GM19467 (cell line): ENCODE data around the gene RPS13.
A peak's percentile ranks its signal among the peaks of the same experiment; 100 is the strongest.
"Not testable (repeated sequence)": the region's sequence is repeated elsewhere in the genome, so short reads cannot be mapped to it uniquely, and the experiment has no call there.

Experiments
- ATAC-seq: cut with Tn5 transposase; IDR thresholded peaks from one replicate; pipeline ENCODE4 v1.9.1; 2021; ENCODE audit warnings: mild to moderate bottlenecking, moderate library complexity; ENCODE audit not compliant: unreplicated experiment

The RPS13 gene

GRCh38 chr11:17077520-17078401 lies at the start of gene RPS13:
TSS of gene RPS13 (minus strand) at chr11:17077667. CDS start at chr11:17077641, 26 bp downstream.
- peak; percentile 97 for ATAC-seq

- ATAC-seq = no peak
Observed at GRCh38 chr11:17121981-17122380, 44.5 kb upstream of the RPS13 start.

- no peak for ATAC-seq
Observed at GRCh38 chr11:17117262-17117661, 39.8 kb upstream of the RPS13 start.

- no peak for ATAC-seq
Observed at GRCh38 chr11:17116117-17116516, 38.6 kb upstream of the RPS13 start.

- ATAC-seq = not testable (repeated sequence)
Observed at GRCh38 chr11:17107745-17108144, 30.3 kb upstream of the RPS13 start.

- ATAC-seq = not testable (repeated sequence)
Observed at GRCh38 chr11:17105404-17106040, 28.1 kb upstream of the RPS13 start.

GRCh38 chr11:17102462-17102861 lies 25.0 kb upstream of the RPS13 start:
- ATAC-seq = no peak

GRCh38 chr11:17098658-17099057 lies 21.2 kb upstream of the RPS13 start:
- ATAC-seq = no peak

- ATAC-seq = no peak
Observed at GRCh38 chr11:17098038-17098437, 20.6 kb upstream of the RPS13 start.

- ATAC-seq = not testable (repeated sequence)
Observed at GRCh38 chr11:17085976-17086375, 8.5 kb upstream of the RPS13 start.

- ATAC-seq = peak; percentile 9
Observed at GRCh38 chr11:17077240-17077519, 287 bp downstream of the RPS13 start.

- ATAC-seq = no peak
Observed at GRCh38 chr11:17076517-17077239, 789 bp downstream of the RPS13 start.

- ATAC-seq = no peak
Observed at GRCh38 chr11:17075506-17075905, 2.0 kb downstream of the RPS13 start.

- no peak for ATAC-seq
Observed at GRCh38 chr11:17073370-17074027, 4.0 kb downstream of the RPS13 start.

- ATAC-seq = no peak
Observed at GRCh38 chr11:17067417-17067816, 10.1 kb downstream of the RPS13 start.

GRCh38 chr11:17066691-17067090 lies 10.8 kb downstream of the RPS13 start:
- ATAC-seq = no peak

- ATAC-seq = peak; percentile 61
Observed at GRCh38 chr11:17063171-17064002, 14.1 kb downstream of the RPS13 start.

GRCh38 chr11:17051146-17051545 lies 26.3 kb downstream of the RPS13 start:
- not testable (repeated sequence) for ATAC-seq

GRCh38 chr11:17048491-17048890 lies 29.0 kb downstream of the RPS13 start:
- ATAC-seq = not testable (repeated sequence)

GRCh38 chr11:17046690-17047089 lies 30.8 kb downstream of the RPS13 start:
- no peak for ATAC-seq
